H1 (cell line): Measurements from ENCODE around the gene PRPF40B. TPM values are rescaled to one million over a fixed set of nuclear protein-coding genes. Genes with fewer than 3 reads are reported as not detected.

Experiments
- CTCF ChIA-PET: fragments of 300-600 bp; sonication (Branson Sonifier 250); formaldehyde crosslinking; loops from one replicate; lab custom pipeline; 2021; ENCODE audit not compliant: partially characterized antibody; lab: Charles Lee
- POLR2A ChIA-PET: fragments of 300-600 bp; sonication (Branson Sonifier 250); formaldehyde crosslinking; loops from one replicate; lab custom pipeline; 2021; ENCODE audit warnings: inconsistent platforms; ENCODE audit not compliant: partially characterized antibody; lab: Charles Lee
- DNase-seq, 2 experiments: peaks; one replicate each; pipeline versions ENCODE4 v3.0.0 to v3.0.0-alpha.2; 2010 to 2022; ENCODE audit warnings: low spot score in 2 of 2, low read depth in 1 of 2, mixed read lengths in 1 of 2
- FAIRE-seq: peaks from 2 replicates; lab custom pipeline; 2011; peaks lifted over from hg19 to GRCh38; lab: Jason Lieb, UNC
- H2AFZ ChIP-seq: 2 replicates; pipeline ENCODE4 v1.8.1; 2012; ENCODE audit warnings: low read length, inconsistent platforms
- H2AK5ac ChIP-seq: 2 replicates; pipeline ENCODE4 v1.6.1; 2013; ENCODE audit warnings: low read depth, low read length
- H2BK120ac ChIP-seq: replicated peaks from 2 replicates; pipeline ENCODE3; 2013; ENCODE audit warnings: low read depth, low read length, inconsistent platforms
- H2BK12ac ChIP-seq: 2 replicates; pipeline ENCODE4 v1.6.1; 2013; ENCODE audit warnings: low read depth, low read length
- H2BK15ac ChIP-seq: 2 replicates; pipeline ENCODE4 v1.6.1; 2013; ENCODE audit warnings: low read length
- H2BK20ac ChIP-seq: 2 replicates; pipeline ENCODE4 v1.6.1; 2013; ENCODE audit warnings: low read length
- H2BK5ac ChIP-seq: 2 replicates; pipeline ENCODE4 v1.6.1; 2013; ENCODE audit warnings: low read depth, low read length
- H3K14ac ChIP-seq: 2 replicates; pipeline ENCODE4 v1.6.1; 2013; ENCODE audit warnings: inconsistent platforms; ENCODE audit not compliant: insufficient read length
- H3K18ac ChIP-seq: 2 replicates; pipeline ENCODE4 v1.6.1; 2013; ENCODE audit warnings: low read length; ENCODE audit errors: extremely low read depth
- H3K23ac ChIP-seq: 2 replicates; pipeline ENCODE4 v1.6.1; 2013; ENCODE audit warnings: inconsistent platforms; ENCODE audit not compliant: insufficient read length
- H3K23me2 ChIP-seq: 2 replicates; pipeline ENCODE4 v1.6.1; 2013; ENCODE audit warnings: low read depth, low read length
- H3K27ac ChIP-seq: 2 replicates; pipeline ENCODE4 v1.6.1; 2011; ENCODE audit warnings: low read depth, low read length, inconsistent platforms
- H3K27me3 ChIP-seq, 4 experiments: replicated peaks in 1 of 4; 1 replicate in 1 of 4; 2 replicates in 3 of 4; pipeline versions ENCODE4 v1.6.1 to v1.8.1; 2011 to 2013; ENCODE audit warnings: low read length in 3 of 4, mild to moderate bottlenecking in 3 of 4, inconsistent platforms in 2 of 4, mixed read lengths in 2 of 4, moderate library complexity in 1 of 4; ENCODE audit not compliant: control insufficient read depth in 3 of 4, insufficient read depth in 3 of 4; ENCODE audit errors: extremely low read depth in 1 of 4
- H3K36me3 ChIP-seq, 4 experiments: 2 replicates each; pipeline versions ENCODE4 v1.6.1 to v1.8.1; 2011 to 2013; ENCODE audit warnings: mild to moderate bottlenecking in 4 of 4, low read length in 3 of 4, moderate library complexity in 2 of 4, control low read depth in 1 of 4, inconsistent platforms in 1 of 4; ENCODE audit not compliant: insufficient read depth in 4 of 4, control insufficient read depth in 2 of 4
- H3K4ac ChIP-seq: replicated peaks from 2 replicates; pipeline ENCODE3; 2013; ENCODE audit warnings: low read length, low read depth, mixed read lengths, inconsistent platforms; ENCODE audit not compliant: insufficient read length
- H3K4me1 ChIP-seq, 4 experiments: replicated peaks in 1 of 4; 1 replicate in 1 of 4; 2 replicates in 3 of 4; pipeline versions ENCODE4 v1.6.1 to v1.8.1; 2011 to 2013; ENCODE audit warnings: low read length in 3 of 4, inconsistent platforms in 2 of 4, mixed read lengths in 1 of 4; ENCODE audit not compliant: insufficient read depth in 4 of 4, control insufficient read depth in 3 of 4
- H3K4me2 ChIP-seq, 2 experiments: 2 replicates each; pipeline versions ENCODE4 v1.6.1 to v1.8.1; 2011 to 2013; ENCODE audit warnings: low read depth in 2 of 2, low read length in 2 of 2, control low read depth in 1 of 2, inconsistent platforms in 1 of 2, mild to moderate bottlenecking in 1 of 2; ENCODE audit not compliant: insufficient read depth in 1 of 2
- H3K4me3 ChIP-seq, 4 experiments: fragments of 200-600, 300-600 bp in 1 of 4; sonication (generic), shearing (Covaris generic), sonication (Bioruptor Twin) in 1 of 4; 2 replicates each; pipeline versions ENCODE4 v1.5.1 to v1.8.1; 2011 to 2016; ENCODE audit warnings: low read length in 4 of 4, low read depth in 3 of 4, control low read depth in 2 of 4, inconsistent platforms in 2 of 4, mild to moderate bottlenecking in 2 of 4, mixed read lengths in 1 of 4, moderate library complexity in 1 of 4; ENCODE audit not compliant: insufficient read depth in 2 of 4; ENCODE audit errors: extremely low read depth in 1 of 4
- H3K56ac ChIP-seq: replicated peaks from 2 replicates; pipeline ENCODE3; 2013; ENCODE audit warnings: low read depth, mild to moderate bottlenecking, mixed read lengths, low read length, inconsistent platforms; ENCODE audit not compliant: insufficient read length
- H3K79me1 ChIP-seq: 2 replicates; pipeline ENCODE4 v1.6.1; 2013; ENCODE audit warnings: low read depth, low read length, control low read depth
- H3K79me2 ChIP-seq, 2 experiments: 2 replicates each; pipeline versions ENCODE4 v1.6.1 to v1.8.1; 2012 to 2013; ENCODE audit warnings: low read length in 2 of 2, mild to moderate bottlenecking in 2 of 2, inconsistent platforms in 1 of 2; ENCODE audit not compliant: insufficient read depth in 2 of 2, control insufficient read depth in 1 of 2
- H3K9ac ChIP-seq, 4 experiments: replicated peaks in 1 of 4; 1 replicate in 1 of 4; 2 replicates in 3 of 4; pipeline versions ENCODE4 v1.6.1 to v1.8.1; 2011 to 2013; ENCODE audit warnings: low read depth in 3 of 4, low read length in 3 of 4, control low read depth in 2 of 4, mild to moderate bottlenecking in 2 of 4, moderate library complexity in 2 of 4, inconsistent platforms in 1 of 4; ENCODE audit errors: extremely low read depth in 1 of 4
- H3K9me3 ChIP-seq, 2 experiments: 2 replicates each; pipeline versions ENCODE4 v1.6.1 to v1.8.1; 2012 to 2013; ENCODE audit warnings: mild to moderate bottlenecking in 2 of 2, moderate library complexity in 2 of 2, control low read depth in 1 of 2, inconsistent platforms in 1 of 2, low read depth in 1 of 2, low read length in 1 of 2, mixed read lengths in 1 of 2; ENCODE audit not compliant: insufficient read depth in 2 of 2
- H4K20me1 ChIP-seq, 2 experiments: replicated peaks in 1 of 2; 2 replicates each; pipeline versions ENCODE3 to v1.8.1; 2011 to 2013; ENCODE audit warnings: inconsistent platforms in 2 of 2, low read length in 2 of 2, mild to moderate bottlenecking in 1 of 2; ENCODE audit not compliant: insufficient read depth in 2 of 2, control insufficient read depth in 1 of 2
- H4K5ac ChIP-seq: 2 replicates; pipeline ENCODE4 v1.6.1; 2013; ENCODE audit warnings: low read length, low read depth, mixed read lengths, inconsistent platforms; ENCODE audit not compliant: insufficient read length
- H4K8ac ChIP-seq: 2 replicates; pipeline ENCODE4 v1.8.0; 2013; ENCODE audit warnings: mild to moderate bottlenecking, moderate library complexity, low read length, inconsistent platforms; ENCODE audit not compliant: insufficient read depth; ENCODE audit errors: extremely low read depth
- H4K91ac ChIP-seq: replicated peaks from 2 replicates; pipeline ENCODE3; 2013; ENCODE audit warnings: low read length, mixed read lengths, inconsistent platforms; ENCODE audit not compliant: insufficient read length
- CBX8 ChIP-seq: fragments of 300-800, 300-1000 bp; sonication (generic); IDR thresholded peaks from 2 replicates; pipeline ENCODE4 v1.7.1; 2016; ENCODE audit warnings: low read depth, low read length, borderline replicate concordance
- EP300 ChIP-seq, 2 experiments: IDR thresholded peaks; 1 replicate in 1 of 2; 2 replicates in 1 of 2; pipeline ENCODE4 v1.6.1; 2011 to 2012; ENCODE audit warnings: low read depth in 2 of 2, low read length in 2 of 2, mild to moderate bottlenecking in 2 of 2, borderline replicate concordance in 1 of 2, inconsistent platforms in 1 of 2, moderate library complexity in 1 of 2
- MAFK ChIP-seq: IDR thresholded peaks from 2 replicates; pipeline ENCODE4 v1.6.1; 2012; ENCODE audit warnings: low read depth, mild to moderate bottlenecking, improper control_type of control experiment, low read length
- POLR2AphosphoS5 ChIP-seq: IDR thresholded peaks from 2 replicates; pipeline ENCODE4 v1.6.1; 2011; ENCODE audit warnings: low read depth, low read length
- SIN3A ChIP-seq, 2 experiments: IDR thresholded peaks in 1 of 2; conservative IDR thresholded peaks in 1 of 2; 2 replicates each; pipeline ENCODE4 v1.6.1; 2011 to 2012; ENCODE audit warnings: low read length in 2 of 2, improper control_type of control experiment in 1 of 2, low read depth in 1 of 2, mild to moderate bottlenecking in 1 of 2
- WGBS, 2 experiments: shearing (Covaris generic) in 1 of 2; methylation state at CpG; one replicate each; pipeline versions ENCODE4 v1.1.6 to v1.1.7; 2013 to 2015; ENCODE audit warnings: low lambda C conversion rate in 2 of 2, mixed read lengths in 2 of 2, inconsistent platforms in 1 of 2, low coverage in 1 of 2, missing lambda C conversion rate in 1 of 2; ENCODE audit not compliant: insufficient replicate concordance in 2 of 2, insufficient coverage in 1 of 2, insufficient read length in 1 of 2; ENCODE audit errors: extremely low coverage in 1 of 2, missing lambda C conversion rate in 1 of 2; 5-methylcytosine and 5-hydroxymethylcytosine counted together
- polyA plus RNA-seq, 7 experiments: library from polyadenylated mRNA; depleted of rRNA in 3 of 7; stranded (reverse) in 5 of 7; unstranded in 2 of 7; fragments of >200 nt in 5 of 7; fragments of 200-250 nt in 2 of 7; gene quantifications; 1 replicate in 5 of 7; 2 replicates in 1 of 7; 4 replicates in 1 of 7; pipeline versions ENCODE4 v1.2.1 to v1.2.3, GENCODE V29; 2011 to 2013; ENCODE audit warnings: missing spikeins in 2 of 7, mixed read lengths in 2 of 7
- total RNA-seq: library from RNA; stranded (reverse); fragmentation: NEBNext Ultra II Directional; extraction: Animal tissue kit (Norgen Biotek cat#: 25700); gene quantifications from 2 replicates; pipeline ENCODE4 v1.2.1, GENCODE V29; 2021

The PRPF40B gene
- total and polyA plus RNA-seq, 2 of the 8 experiments (the other 6 are each of a cell fraction or from before 2014, with no cell fraction given) = 14.4 to 24.4 TPM

DNA sequence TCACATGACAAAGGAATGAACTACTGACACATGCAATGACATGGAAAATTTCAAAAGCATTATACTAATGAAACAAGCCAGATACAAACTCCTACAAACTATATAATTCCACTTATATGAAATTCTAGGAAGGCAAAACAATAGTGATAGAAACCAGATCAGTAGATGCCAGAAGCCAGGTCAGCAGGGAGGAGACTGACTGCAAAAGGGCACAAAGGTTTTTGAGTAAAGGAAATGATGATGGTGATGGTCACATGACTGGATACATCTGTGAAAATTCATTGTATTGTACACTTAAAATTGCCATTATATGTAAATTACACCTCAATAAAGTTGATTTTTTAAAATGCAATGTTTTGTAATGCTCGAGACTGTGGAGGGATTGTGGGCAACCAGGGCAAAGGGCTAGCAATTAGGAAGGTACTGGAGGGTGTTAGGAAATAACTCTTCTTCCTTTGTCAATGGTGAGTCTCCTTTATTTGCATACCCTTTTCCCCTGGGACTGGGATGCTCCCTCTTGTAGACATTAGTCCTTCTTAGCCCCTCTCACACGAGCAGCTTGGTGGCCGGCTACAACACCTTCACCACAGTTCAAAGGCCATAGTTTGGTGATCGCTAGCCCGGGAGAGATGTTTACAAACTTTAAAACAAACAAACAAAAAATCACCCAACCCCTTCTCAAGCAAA lies 6.7 kb upstream of the PRPF40B start:
- Histone ChIP-seq H3K4me1 (peaks cover 0 to 1% (median under 1%) of the 10 kb centered on the region in 4 experiments; a peak in 4 of 7 replicates), H3K9ac (no peak overlapping the region), H3K14ac (no peak overlapping the region), H3K79me2 (no peaks in the 10 kb centered on the region), H3K4me3 (no peak overlapping the region), H2BK15ac (no peak overlapping the region), H2BK20ac (no peak overlapping the region), H3K9me3 (no peaks in the 10 kb centered on the region; a peak in 1 of 4 replicates), H3K18ac (no peak overlapping the region), H4K20me1 (no peaks in the 10 kb centered on the region), H4K5ac (no peak overlapping the region), H3K23me2 (no peaks in the 10 kb centered on the region), H2AK5ac (no peak overlapping the region), H3K79me1 (no peaks in the 10 kb centered on the region), H2AFZ (no peak overlapping the region), H3K4ac (no peak overlapping the region), H3K4me2 (no peak overlapping the region), H2BK12ac (no peak overlapping the region), H3K23ac (no peak overlapping the region), H3K27ac (no peak overlapping the region), H3K36me3 (no peaks in the 10 kb centered on the region), H2BK5ac (no peak overlapping the region), H4K91ac (no peak overlapping the region), H3K56ac (no peak overlapping the region), H4K8ac (no peak overlapping the region), H2BK120ac (no peak overlapping the region), H3K27me3 (no peaks in the 10 kb centered on the region)
- TF ChIP-seq MAFK (no peak), POLR2AphosphoS5 (no peak), EP300 (IDR thresholded peaks at IDR 0.05; ENCODE audit: borderline replicate concordance in 1 of 2, low read depth in 2 of 2, low read length in 2 of 2) (no peak), SIN3A (conservative IDR thresholded peaks at IDR 0.05 in 1 of 2, IDR thresholded peaks at IDR 0.05 in 1 of 2; ENCODE audit: low read depth in 1 of 2, low read length in 2 of 2) (no peak), CBX8 (no peak)
- FAIRE-seq (no peak), DNase-seq (no peak)
- WGBS, 2 experiments = 94% methylated on average over 5 of the region's 5 CpGs; no CpG with 5 or more reads in 1 of the 2 experiments
- ChIA-PET POLR2A (interaction anchor here (0.7 to 0.8 kb wide), 2 partner anchors 45 to 125 kb away, joined by 3 to 4 read pairs; partner anchors contain the start of gene TMBIM6), CTCF (interaction anchor here (1.0 to 1.7 kb wide), 3 partner anchors 9 to 285 kb away, joined by 4 to 5 read pairs (median 4); no protein-coding TSS in a partner anchor)
